ENCODE measurements around the gene RFNG. TPM values are rescaled to one million over a fixed set of nuclear protein-coding genes. Genes with fewer than 3 reads are reported as not detected.

The RFNG gene
- total RNA-seq, 2 donors from 2014 or later, result 21.4 to 25.3 TPM

DNA sequence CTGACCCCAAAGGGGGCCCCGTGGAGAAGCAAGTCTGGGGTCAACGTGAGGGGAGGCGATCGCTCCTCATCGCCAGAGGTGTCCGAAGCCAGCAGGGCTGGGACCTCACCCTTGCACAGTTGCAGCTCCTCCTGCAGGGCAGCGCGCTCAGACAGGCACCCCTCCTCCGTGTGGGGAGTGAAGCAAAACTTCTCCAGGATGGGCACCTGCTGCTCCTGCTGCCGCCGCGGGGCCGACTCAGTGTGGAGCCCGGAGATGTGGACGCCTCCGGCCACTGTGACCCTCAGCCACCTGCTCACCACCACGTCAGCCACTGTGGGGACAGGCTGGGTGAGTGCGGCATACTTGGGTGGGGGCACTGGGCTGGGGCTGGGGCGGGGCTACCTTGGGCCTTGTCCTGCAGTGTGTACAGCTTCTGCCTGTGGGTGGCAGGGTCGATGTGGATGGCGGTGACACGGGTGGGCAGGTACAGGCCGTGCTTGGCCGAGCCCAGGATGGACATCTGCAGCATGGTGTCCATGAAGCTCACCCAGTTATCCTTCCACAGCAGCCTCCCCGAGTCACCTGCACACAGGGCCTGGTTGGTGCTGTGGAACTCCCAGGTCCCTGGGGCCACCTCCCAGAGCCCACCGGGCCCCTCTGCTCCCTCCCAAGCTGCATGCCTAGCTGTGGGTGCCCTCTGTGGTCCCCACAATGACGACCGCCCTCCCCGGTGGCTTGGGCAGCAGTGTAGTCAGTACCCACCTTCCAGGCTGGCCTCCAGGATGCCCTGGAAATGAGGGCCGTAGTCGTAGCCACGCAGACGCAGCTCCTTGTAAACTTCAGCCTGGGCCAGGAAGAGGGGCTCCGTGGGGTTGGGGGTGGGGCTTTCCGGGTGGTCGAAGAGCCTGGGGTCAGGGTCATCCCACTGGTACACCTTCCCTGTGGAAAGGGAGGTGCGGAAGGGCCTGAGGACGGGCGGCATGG, 35.6 kb upstream of the RFNG start:
- no peak overlapping the region for H3K27ac ChIP-seq
- no peaks in the 10 kb centered on the region for H3K4me1 ChIP-seq
- DNase-seq (ENCODE audit: low spot score), result no peak
- H3K27me3 ChIP-seq, result no peaks in the 10 kb centered on the region
- H3K9me3 ChIP-seq, result no peaks in the 10 kb centered on the region
- TF ChIP-seq, protein P1, sequence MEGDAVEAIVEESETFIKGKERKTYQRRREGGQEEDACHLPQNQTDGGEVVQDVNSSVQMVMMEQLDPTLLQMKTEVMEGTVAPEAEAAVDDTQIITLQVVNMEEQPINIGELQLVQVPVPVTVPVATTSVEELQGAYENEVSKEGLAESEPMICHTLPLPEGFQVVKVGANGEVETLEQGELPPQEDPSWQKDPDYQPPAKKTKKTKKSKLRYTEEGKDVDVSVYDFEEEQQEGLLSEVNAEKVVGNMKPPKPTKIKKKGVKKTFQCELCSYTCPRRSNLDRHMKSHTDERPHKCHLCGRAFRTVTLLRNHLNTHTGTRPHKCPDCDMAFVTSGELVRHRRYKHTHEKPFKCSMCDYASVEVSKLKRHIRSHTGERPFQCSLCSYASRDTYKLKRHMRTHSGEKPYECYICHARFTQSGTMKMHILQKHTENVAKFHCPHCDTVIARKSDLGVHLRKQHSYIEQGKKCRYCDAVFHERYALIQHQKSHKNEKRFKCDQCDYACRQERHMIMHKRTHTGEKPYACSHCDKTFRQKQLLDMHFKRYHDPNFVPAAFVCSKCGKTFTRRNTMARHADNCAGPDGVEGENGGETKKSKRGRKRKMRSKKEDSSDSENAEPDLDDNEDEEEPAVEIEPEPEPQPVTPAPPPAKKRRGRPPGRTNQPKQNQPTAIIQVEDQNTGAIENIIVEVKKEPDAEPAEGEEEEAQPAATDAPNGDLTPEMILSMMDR (IDR thresholded peaks at IDR 0.05), result no peak
- peaks cover 100% of the 10 kb centered on the region for H3K36me3 ChIP-seq
- no peak overlapping the region for H3K4me3 ChIP-seq

DNA sequence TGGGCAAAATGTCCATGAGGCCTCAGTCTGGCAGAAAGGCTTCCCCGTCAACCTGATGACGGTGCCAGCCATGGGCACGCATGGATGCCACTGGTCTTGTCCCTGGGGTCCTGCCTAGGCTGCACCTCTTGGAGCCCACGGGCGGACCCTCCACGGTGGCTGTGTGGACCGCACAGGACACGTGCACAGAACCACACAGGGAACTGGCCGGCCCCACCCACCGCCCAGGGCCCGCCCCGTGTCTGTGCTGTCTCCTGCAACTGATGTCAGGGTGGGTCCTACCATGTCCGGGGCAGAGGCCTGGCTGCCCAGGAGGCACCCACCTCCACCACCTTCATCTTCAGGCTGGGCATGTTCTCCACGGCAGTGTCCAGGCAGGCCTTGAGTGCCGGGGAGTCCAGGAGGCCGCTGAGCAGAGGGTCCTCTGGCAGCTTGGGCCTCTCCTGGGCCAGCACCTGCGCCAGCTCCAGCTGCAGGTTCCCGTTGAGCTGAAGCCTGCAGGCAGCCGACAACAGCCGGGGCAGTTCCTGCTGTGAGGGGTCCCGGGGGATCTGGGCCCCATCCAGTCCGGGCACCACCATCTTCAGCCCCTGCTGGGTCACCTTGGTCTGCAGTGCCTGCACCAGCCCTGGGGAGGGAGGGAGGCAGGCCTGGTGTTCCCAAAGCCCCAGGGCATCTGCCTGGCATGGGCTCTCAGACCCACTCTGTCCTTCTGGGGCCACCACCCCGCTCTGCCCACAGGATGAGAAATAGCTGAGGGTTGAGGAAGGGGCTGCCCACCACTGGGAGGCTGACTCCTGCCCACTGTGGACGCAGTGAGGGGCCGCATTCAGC, 34.5 kb upstream of the RFNG start:
- Histone ChIP-seq H3K36me3 (peaks cover 98% of the 10 kb centered on the region), H3K27ac (no peak overlapping the region), H3K27me3 (no peaks in the 10 kb centered on the region), H3K9me3 (no peaks in the 10 kb centered on the region), H3K4me3 (no peak overlapping the region), H3K4me1 (no peaks in the 10 kb centered on the region)
- TF ChIP-seq, protein P1 (IDR thresholded peaks at IDR 0.05), result no peak
- no peak for DNase-seq (ENCODE audit: low spot score)

DNA sequence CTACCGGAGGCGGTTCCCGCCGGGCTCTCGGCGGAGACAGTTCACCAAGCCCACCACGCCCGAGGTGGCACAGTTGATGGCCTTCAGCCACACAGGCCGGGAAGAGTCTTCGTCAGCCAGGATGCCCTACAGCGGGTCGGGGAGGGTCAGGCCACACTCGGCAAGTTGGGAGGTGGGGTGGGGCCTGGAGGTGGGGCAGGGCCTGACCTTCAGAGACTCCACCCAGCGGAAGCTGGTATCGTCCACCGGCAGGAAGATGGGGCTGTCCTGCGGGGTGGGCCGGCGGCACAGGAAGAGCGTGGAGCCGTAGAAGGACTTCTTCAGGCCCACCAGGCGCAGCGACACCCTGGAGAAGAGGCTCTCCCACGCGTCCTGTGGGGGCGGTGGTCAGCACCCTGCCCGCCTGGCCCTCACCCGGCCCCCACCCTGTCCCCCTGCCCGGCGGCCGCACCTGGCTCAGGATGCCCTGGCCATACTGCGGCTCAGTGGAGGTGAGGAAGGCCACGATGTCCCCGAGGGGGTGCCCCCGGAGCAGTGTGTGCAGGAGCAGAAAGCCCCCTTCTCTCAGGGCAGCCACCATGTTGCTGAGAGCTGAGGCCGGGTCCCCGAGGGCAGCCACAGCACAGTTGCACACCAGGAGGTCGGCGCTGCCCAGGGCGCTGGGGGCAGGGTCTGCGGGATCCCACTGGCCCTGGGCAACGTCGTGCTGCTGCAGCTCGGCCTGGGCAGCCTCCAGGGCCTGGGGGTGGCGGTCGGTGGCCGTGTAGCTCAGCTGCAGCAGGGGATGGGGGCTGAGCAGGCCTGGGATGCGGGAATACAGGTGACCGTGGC, 33.6 kb upstream of the RFNG start:
- Histone ChIP-seq H3K9me3 (no peaks in the 10 kb centered on the region), H3K4me3 (no peak overlapping the region), H3K36me3 (peaks cover 98% of the 10 kb centered on the region), H3K27ac (no peak overlapping the region), H3K27me3 (no peaks in the 10 kb centered on the region), H3K4me1 (no peaks in the 10 kb centered on the region)
- DNase-seq (ENCODE audit: low spot score), result no peak
- TF ChIP-seq, protein P1 (IDR thresholded peaks at IDR 0.05), result no peak

DNA sequence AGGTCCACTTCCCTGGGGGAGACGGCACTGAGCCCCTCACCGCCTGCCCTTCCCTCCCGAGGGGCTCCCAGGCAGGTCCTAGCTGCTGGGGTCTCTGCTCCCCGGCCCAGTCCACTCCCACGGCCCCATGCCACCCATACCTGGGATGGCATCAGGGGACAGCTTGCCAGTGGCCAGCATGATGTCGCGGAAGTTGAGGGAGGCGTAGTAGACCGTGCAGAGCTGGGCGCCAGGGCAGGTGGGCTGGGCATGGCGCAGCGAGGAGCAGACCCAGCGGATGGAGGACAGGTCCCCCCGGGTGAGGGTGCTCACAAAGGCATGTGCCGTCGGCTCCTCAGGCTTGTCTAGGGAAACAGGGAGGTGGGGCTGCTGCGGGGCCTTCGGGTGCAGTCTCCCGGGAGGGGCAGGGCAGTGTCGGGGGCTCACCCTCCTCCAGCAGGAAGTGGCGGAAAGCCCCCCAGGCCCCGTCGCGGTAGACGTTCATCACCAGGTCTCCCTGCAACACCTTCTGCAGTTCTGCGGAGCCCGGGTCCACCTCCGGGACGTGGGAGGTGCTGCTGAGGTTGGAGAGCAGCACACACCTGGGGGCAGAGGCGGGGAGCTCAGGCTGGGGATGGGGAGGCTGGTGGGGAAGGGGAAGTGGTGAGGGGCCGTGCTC, 32.9 kb upstream of the RFNG start:
- Histone ChIP-seq H3K36me3 (peaks cover 95% of the 10 kb centered on the region), H3K27me3 (no peaks in the 10 kb centered on the region), H3K27ac (no peak overlapping the region), H3K4me3 (no peak overlapping the region), H3K9me3 (no peaks in the 10 kb centered on the region), H3K4me1 (no peaks in the 10 kb centered on the region)
- TF ChIP-seq, protein P1 (IDR thresholded peaks at IDR 0.05), result no peak
- DNase-seq (ENCODE audit: low spot score), result no peak

All from right atrium auricular region (tissue), 2 donors.